ENCODE data around the gene ADCY5.

Gene ADCY5

DNA sequence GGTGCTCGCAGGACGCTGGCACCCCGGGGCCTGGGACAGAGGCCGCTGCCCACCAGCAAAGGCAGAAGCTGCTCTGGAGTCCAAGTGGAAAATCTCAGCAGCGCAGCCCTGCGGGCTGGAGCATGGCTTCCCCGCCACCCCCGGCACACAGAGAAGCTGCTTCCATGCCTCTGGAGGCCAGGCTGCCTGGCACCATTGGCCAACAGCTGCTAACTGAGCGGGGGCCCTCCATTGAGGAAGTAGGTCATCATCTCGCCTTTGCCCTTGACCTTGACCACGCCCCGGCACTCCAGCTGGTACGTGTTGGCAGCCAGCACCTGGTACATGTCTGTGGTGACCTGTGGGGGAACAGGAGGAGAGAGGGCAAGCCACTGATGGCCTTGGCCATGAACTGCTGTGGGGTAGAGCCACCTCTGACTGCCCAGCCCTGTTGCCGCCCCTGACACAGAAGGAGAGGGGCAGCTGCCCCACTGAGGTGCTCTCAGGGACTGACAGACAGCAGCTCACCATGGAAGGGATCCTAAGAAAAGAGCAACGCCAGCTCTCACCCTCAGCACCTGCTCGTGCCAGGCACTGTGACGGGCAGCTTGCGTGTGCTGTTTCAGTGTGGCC lies 164.4 kb downstream of the ADCY5 start:
- H3K4me3 ChIP-seq (ENCODE audit: low read depth, low read length), result no peak overlapping the region
- no peak for DNase-seq (ENCODE audit: low read depth)
- TF ChIP-seq, protein P1, sequence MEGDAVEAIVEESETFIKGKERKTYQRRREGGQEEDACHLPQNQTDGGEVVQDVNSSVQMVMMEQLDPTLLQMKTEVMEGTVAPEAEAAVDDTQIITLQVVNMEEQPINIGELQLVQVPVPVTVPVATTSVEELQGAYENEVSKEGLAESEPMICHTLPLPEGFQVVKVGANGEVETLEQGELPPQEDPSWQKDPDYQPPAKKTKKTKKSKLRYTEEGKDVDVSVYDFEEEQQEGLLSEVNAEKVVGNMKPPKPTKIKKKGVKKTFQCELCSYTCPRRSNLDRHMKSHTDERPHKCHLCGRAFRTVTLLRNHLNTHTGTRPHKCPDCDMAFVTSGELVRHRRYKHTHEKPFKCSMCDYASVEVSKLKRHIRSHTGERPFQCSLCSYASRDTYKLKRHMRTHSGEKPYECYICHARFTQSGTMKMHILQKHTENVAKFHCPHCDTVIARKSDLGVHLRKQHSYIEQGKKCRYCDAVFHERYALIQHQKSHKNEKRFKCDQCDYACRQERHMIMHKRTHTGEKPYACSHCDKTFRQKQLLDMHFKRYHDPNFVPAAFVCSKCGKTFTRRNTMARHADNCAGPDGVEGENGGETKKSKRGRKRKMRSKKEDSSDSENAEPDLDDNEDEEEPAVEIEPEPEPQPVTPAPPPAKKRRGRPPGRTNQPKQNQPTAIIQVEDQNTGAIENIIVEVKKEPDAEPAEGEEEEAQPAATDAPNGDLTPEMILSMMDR (IDR thresholded peaks at IDR 0.05; ENCODE audit: low read depth, low read length, missing control alignments), result no peak

DNA sequence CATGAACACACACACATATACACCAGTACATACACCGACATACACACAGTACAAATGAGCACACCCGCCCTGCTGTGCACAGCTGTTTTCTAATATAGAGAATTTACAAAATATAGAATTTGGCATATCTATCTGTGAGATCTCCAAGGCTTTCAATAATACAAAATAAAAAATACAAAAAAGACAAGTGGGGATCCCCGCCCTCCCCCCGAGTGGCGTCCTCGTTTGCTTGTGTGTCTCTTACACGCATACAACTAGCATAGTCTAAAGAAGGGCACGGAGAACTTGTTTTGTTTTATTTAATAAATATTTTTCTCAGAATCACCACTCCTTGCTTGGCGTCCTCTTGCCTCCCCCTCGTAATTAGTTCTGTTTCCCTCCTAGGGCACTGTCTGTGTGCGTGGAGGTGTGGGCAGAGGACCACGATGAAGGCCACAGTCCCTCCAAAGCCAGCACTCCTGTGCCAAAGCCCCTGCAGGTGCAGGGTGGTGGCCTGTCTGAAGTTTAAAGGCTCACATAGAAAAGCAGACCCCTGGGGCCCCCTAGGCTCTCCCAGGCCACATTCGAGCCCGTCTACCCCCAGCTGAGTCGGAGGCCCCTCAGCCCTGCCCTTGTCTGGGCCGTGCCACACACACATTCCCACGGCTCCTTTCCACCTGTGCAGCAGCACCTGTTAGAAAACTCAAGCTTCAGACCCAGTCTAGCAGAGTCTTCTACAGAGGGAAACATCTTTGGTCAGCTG lies 165.1 kb downstream of the ADCY5 start:
- TF ChIP-seq, protein P1 (IDR thresholded peaks at IDR 0.05; ENCODE audit: low read depth, low read length, missing control alignments), result no peak
- DNase-seq (ENCODE audit: low read depth), result no peak

DNA sequence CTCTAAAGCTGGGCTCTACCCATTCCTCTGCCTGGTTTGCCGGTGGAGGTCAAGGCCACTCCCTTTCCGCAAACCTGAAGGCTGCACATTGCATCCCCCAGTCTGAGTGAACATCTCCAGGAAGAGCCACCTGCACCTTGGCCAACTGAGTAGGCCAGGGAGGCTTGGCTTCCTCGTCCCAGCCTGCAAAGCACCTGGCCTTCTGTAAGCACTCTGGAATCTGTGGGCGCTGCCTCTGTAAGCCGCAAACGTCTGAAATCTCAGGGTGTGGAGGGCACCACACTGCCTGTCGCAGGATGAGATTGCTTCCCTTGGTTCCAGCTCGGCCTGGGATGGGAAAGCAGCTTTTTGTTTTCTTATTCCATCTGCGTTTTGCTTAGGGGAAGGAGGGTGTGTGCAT lies 165.8 kb downstream of the ADCY5 start:
- TF ChIP-seq, protein P1 (IDR thresholded peaks at IDR 0.05; ENCODE audit: low read depth, low read length, missing control alignments), result no peak
- no peak for DNase-seq (ENCODE audit: low read depth)
- no peak overlapping the region for H3K4me3 ChIP-seq (ENCODE audit: low read depth, low read length)

More for the DNA sequence above, 165.1 kb downstream of the ADCY5 start:
- H3K4me3 ChIP-seq (ENCODE audit: low read depth, low read length), result no peak overlapping the region

DNA sequence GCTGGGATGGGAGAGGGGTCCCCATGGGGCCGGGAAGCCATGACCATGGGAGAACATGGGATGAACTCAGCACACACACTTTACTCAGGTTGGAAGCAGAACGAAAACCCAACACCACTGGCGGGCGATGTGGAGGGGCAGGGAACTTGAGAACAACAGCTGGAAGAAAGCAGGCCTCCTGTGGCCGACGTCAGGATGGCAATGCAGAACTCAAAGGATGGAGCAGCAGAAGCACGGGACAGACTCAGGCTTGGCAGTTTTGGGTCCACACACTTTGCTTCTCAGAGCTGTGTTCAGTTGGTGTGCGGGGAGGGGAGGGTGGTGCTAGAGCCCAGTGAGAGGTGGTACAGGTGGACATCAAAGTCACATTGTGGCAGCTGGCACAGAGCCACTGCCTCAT lies 166.4 kb downstream of the ADCY5 start:
- DNase-seq (ENCODE audit: low read depth), result no peak

DNA sequence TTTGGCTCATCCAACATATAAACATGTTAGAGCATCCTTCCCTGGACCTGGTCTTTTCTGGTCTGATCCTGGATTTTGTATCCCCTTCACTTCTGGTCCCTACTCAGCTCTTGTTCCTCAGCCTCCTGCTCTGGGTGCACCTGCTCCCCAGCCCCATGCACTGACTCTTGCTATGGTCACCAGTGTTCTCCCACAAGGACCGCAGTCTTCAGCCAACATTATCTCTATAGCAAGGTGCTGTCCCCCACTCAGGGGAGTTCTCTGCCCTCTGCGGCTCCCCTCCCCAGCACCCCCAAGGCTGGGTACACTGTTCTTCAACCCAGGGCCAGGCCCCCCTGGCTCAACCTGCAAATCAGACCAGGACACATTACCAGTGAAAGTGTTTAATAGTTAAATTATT lies 167.0 kb downstream of the ADCY5 start:
- no peak for DNase-seq (ENCODE audit: low read depth)
- H3K4me3 ChIP-seq (ENCODE audit: low read depth, low read length), result no peak overlapping the region
- TF ChIP-seq, protein P1 (IDR thresholded peaks at IDR 0.05; ENCODE audit: low read depth, low read length, missing control alignments), result no peak

More for the DNA sequence above, 166.4 kb downstream of the ADCY5 start:
- TF ChIP-seq, protein P1 (IDR thresholded peaks at IDR 0.05; ENCODE audit: low read depth, low read length, missing control alignments), result no peak
- no peak overlapping the region for H3K4me3 ChIP-seq (ENCODE audit: low read depth, low read length)

DNA sequence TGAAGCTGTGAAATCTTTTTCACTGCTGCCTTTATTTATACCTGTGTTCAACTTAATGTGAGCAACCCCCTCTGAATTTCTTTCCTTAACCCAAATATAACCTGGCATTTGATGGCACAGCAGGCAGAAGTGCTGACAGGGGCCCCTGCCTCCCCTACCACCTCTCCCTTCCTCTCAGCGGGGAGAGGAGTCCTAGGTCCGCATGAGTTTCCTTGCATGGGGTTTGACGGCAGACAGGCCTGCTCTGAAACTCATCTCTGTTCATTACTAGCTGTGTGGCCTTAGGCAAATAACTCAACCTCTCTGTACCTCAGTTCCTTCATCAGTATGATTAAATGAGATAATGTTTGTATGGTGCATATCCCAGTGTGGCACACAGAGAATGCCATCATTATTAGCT lies 167.5 kb downstream of the ADCY5 start:
- no peak overlapping the region for H3K4me3 ChIP-seq (ENCODE audit: low read depth, low read length)
- TF ChIP-seq, protein P1 (IDR thresholded peaks at IDR 0.05; ENCODE audit: low read depth, low read length, missing control alignments), result no peak
- no peak for DNase-seq (ENCODE audit: low read depth)

Data from GM12864 (cell line).